Testis (tissue), 2 donors: Measurements from ENCODE around the gene AKAP6.

Experiments used
- CTCF ChIP-seq, 3 experiments: fragments of 450-650 bp in 2 of 3; fragments of 200-600 bp in 1 of 3; sonication (generic) in 1 of 3; IDR thresholded peaks; one replicate each; pipeline ENCODE4 v1.5.1; 2016 to 2019; ENCODE audit warnings: antibody characterized with exemption in 3 of 3, mild to moderate bottlenecking in 2 of 3, moderate library complexity in 1 of 3
- POLR2A ChIP-seq: fragments of 450-650 bp; IDR thresholded peaks from one replicate; pipeline ENCODE4 v1.6.1; 2017; ENCODE audit warnings: antibody characterized with exemption, mild to moderate bottlenecking, moderate library complexity

DNA sequence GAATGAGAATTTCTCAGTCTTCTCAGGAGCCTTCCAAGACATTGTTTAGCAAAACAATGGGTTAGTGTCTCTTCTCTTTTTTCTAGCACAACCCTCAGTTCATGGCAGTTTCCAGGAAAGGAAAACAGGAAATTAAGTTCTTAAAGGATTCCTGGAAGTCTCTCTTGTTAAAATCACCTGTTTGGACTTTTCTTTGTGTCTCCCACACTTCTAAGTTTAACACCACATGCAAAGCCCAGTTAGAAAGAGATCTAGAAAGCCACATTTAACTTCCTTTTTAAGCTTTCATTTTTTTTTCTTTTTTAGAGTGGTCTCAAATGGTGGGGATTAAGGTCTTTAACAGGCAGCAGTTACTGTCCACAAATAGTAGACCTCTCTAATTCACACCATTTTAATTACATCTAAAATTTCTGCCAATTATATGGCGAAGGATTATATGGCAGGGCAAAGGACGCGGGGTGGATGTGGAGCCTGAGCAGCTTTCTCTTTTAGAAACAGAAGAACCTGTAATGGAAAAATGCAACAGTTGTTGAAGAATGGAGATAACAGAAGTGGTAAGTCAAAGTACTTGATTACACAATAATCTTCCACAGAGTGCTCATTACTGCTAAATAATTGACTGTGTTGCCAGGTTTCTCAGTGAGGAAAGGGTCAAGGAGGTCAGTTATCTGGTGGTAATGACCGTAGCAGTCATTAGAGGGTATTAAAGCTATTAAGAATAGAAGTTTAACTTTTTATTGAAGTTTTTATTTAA is 298.6 kb downstream of the AKAP6 start:
- no peak for TF ChIP-seq CTCF (IDR thresholded peaks at IDR 0.05)
- no peak for TF ChIP-seq POLR2A
